ENCODE measurements around the gene CEACAM16.

Gene CEACAM16

GRCh38 chr19:44725251-44725650 is 26.3 kb downstream of the CEACAM16 start:
- DNase-seq (ENCODE audit: low spot score), result no peak

DNA sequence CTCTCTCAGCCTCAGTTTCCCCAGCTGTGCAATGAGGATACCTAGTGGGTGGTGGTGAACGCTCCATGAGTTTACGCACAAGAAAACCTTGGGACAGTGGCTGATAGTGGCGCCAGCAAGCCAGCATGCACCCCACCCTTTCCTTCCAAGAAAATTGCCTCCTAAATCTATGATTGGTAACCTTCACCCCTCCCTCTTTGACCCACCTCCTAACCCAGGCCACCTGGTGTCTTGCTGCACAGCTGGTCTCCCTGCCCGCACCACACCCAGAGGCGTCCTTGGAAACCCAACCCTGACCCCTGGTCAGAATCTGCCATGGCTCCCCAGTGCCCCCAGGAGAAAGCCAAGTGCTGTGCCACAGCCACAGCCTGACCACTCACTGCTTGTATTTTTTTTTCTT is 26.7 kb downstream of the CEACAM16 start:
- DNase-seq (ENCODE audit: low spot score), result no peak

DNA sequence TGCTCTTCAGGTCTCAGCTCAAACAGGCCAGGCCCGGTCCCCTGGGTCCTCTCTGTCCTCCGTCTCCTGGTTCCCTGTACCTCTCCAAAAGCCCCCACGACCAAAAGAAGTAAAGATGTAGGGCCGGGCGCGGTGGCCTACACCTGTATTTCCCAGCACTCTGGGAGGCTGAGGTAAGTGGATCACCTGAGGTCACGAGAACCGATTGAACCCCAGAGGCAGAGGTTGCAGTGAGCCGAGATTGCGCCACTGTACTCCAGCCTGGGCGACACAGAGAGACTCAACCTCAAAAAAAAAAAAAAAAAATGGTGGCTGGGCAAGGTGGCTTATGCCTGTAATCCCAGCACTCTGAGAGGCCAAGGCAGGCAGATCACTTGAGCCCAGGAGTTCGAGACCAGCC is 27.5 kb downstream of the CEACAM16 start:
- no peak for DNase-seq (ENCODE audit: low spot score)

DNA sequence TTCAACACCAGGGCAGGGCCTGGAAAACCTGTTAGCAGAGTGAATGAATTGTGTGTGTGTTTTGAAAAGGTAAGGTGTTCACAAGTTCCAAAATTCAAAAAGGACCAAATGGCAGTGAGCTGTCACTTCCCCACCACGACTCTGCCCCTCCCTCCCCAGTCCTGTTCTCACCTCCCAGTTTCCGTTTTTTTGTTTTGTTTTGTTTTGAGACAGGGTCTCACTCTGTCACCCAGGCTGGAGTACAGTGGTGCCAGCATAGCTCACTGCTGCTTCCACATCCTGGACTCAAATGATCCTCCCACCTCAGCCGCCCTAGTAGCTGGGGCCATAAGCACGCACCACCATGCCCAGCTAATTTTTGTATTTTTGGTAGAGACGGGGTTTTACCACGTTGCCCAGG is 29.2 kb downstream of the CEACAM16 start:
- DNase-seq (ENCODE audit: low spot score), result no peak

GRCh38 chr19:44729516-44730033 is 30.6 kb downstream of the CEACAM16 start:
- DNase-seq (ENCODE audit: low spot score), result no peak

DNA sequence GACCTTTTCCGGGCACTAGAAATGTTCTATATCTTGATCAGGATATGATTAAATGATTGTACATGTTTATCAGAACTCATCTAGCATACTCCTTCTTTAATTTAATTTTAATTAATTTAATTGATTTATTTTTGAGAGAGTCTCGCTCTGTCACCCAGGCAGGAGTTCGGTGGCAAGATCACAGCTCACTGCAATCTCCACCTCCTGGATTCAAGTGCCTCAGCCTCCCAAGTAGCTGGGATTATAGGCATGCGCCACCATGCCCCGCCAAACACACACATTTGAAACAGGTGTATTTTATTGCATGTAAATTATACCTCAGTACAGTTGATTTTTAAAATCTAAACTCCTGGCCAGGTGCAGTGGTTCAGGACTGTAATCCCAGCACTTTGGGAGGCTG is 32.1 kb downstream of the CEACAM16 start:
- no peak for DNase-seq (ENCODE audit: low spot score)

DNA sequence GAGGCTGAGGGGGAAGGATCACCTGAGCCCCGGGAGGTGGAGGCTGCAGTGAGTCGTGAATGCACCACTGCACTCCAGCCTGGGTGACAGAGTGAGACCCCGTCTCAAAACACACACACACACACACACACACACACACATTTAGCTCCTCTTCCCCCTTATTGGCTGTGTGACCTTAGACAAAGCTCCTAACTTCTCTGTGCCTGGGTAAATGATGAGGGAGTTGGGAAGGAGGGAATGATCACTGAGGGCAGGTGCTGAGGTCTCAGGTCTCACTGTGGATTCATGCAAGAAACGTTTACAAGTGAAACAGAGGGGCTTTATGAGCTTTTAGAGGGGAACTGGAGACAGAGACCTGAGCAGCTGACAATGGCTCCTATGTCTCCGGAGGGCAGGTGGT is 32.7 kb downstream of the CEACAM16 start:
- DNase-seq (ENCODE audit: low spot score), result no peak

GRCh38 chr19:44732235-44733014 is 33.5 kb downstream of the CEACAM16 start:
- DNase-seq (ENCODE audit: low spot score), result no peak

GRCh38 chr19:44734357-44734756 is 35.4 kb downstream of the CEACAM16 start:
- DNase-seq (ENCODE audit: low spot score), result no peak

- no peak for DNase-seq (ENCODE audit: low spot score)
Measured at GRCh38 chr19:44735011-44735410, 36.1 kb downstream of the CEACAM16 start.

DNA sequence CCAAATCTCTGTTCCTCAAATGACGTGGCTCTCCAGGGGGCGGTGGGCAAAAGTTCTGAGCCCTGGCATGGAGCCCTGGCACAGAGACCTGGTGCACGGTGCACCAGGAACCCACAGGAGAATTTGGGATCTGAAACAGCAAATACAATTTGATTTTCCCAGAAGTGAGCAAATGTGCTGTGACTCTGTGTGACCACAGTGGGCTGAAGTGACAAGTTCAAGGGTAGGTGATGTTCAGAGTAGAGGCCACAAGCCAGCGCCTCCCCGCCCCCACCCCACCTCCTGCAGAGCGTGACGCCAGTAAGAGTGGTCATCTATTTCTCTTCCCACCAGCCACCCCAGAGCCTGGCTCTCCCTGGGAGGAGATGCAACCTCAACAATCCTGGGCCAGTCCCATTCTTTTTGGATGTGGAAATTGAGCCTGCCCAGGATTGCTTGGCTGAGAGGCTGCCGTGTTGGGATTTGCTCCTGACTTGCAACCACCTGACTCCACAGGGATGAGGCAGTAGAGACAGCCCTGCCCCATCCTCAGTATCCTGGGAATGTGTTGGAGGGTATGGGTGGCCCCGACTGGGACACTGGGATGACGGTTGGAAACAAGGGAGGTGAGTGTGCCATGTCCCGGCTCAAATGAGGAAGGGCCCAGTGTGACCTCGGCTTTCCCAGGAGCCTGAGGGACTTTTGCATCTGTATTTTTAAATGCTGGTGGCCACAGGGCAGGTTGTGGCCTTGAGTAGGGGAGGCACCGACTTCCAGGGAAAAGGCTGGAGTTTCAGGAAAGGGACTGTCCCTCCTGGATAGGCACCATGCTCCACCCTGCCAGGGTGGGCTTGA is 38.5 kb downstream of the CEACAM16 start:
- DNase-seq (ENCODE audit: low spot score), result no peak

DNA sequence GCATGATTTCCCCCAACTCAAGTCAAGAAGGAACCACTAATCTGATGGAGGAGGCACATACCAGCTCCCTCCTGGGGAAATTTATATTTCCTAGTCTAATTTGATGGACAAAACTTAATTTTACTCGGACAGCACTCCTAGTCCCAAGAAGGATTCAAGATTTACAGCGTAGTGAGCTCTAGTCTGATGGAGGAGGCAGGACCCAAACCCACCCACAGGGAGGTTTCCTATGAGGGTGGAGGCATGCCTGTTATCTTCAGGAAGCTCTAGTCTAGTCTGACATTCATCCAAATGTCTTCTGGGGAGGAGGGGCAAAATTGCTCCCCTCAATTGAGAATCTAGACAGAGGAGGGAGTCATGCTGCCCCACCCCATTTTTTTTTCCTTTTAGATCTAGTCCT is 39.2 kb downstream of the CEACAM16 start:
- DNase-seq (ENCODE audit: low spot score), result no peak

- DNase-seq (ENCODE audit: low spot score), result no peak
Measured at GRCh38 chr19:44738603-44739558, 39.9 kb downstream of the CEACAM16 start.

- no peak for DNase-seq (ENCODE audit: low spot score)
Measured at GRCh38 chr19:44740351-44740824, 41.4 kb downstream of the CEACAM16 start.

GRCh38 chr19:44741258-44741731 is 42.3 kb downstream of the CEACAM16 start:
- DNase-seq (ENCODE audit: low spot score), result no peak

GRCh38 chr19:44741841-44742329 is 42.9 kb downstream of the CEACAM16 start:
- peak; percentile 40 for DNase-seq (ENCODE audit: low spot score)

DNA sequence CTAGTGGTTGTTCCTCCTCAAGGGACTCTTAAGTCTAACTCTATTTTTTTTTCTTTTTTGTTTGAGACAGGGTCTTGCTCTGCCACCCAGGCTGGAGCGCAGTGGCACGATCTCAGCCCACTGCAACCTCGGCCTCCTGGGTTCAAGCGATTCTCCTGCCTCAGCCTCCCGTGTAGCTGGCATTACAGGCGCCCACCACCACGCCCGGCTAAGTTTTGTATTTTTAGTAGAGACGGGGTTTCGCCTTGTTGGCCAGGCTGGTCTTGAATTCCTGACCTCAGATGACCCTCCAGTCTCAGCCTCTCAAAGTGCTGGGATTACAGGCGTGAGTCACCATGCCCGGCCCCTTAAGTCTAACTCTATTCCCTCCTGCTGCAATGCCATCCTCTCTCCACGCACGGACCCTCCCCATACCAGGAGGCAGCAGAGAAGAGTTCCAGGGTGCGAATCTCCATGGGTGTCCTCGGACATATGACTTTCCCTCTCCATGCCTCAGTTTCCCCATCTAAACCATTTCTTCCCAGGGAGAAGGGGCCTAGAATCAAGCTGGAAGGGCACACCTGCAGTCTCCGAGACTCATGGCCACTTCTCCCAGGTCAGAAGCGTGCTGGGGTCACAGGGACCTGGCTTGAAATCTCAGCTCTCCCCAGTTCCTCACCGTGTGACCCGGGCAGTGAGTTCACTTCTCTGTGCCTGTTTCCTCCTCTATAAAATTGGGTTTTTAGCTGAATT is 43.5 kb downstream of the CEACAM16 start:
- no peak for DNase-seq (ENCODE audit: low spot score)

DNA sequence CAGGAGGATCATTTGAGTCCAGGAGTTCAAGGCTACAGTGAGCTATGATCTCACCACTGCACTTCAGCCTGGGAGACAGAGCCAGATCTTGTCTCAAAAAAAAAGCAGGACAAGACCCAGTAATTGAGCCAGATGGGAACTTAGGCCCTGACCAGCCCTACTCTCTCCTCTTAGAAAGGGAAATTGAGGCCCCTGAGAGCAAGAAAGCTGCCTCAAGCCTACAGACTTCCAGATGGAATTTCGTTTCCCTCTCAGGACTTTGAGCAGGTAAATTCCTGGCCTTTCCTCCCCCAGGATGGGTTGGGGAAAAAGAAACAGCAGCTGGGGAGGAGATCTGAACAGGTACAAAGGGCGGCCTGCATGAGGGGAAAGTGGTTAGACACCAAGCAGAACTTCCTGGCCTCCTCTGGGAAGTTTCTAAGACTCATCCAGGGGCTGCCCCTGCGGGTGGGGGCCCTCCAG is 46.0 kb downstream of the CEACAM16 start:
- DNase-seq (ENCODE audit: low spot score), result no peak

DNA sequence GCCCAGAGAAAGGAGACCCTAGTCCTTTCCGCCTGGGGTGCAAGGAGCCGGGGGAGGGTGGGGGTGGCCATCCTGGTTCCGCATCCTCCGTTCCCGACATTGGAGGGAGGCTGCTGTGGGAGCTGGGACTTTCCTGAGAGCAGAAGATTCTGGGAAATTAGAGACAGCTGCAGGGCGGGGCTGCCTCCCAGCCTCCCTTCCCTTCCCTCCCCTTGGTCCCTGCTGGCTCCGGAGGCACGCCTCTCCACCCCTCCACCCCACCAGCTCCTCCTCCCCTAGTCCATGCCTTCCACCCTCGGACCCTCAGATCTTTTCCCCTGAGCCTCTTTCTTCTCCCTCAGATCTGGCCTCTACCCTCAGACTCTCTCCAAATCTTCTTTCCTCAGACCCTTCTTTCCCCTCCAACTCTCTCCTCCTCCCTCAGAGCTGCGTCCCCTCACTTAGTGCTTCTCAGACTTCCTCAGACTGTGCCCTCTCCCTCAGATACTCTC is 46.4 kb downstream of the CEACAM16 start:
- DNase-seq (ENCODE audit: low spot score), result no peak

DNA sequence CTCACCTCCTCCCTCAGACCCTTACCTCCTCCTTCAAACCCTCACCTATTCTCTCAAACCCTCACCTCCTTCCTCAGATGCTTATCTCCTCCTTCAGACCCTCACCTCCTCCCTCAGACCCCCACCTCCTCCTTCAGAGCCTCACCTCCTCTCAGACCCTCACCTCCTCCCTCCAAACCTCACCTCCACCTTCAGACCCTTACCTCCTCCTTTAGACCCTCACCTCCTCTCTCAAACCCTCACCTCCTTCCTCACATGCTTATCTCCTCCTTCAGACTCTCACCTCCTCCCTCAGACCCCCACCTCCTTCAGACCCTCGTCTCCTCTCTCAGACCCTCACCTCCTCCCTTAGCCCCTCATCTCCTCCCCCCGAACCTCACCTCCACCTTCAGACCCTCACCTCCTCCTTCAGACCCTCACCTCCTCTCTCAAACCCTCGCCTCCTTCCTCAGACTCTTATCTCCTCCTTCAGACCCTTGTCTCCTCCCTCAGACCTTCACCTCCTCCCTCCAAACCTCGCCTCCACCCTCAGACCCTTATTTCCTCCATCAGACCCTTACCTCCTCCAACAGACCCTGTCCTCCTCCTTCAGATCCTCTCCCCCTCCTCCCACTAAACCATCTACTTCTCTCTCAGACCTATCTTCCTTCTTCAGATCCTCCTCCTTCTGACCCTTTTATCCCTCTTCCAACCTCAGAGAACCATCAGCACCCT is 47.1 kb downstream of the CEACAM16 start:
- no peak for DNase-seq (ENCODE audit: low spot score)

Measured in cerebellar cortex (tissue), 1 donor.